Trophoblast cell (in vitro differentiated cells and primary cell): ENCODE measurements around the gene SEC22B.
"Not testable (repeated sequence)": the region's sequence is repeated elsewhere in the genome, so short reads cannot be mapped to it uniquely, and the experiment has no call there.

Experiments
- DNase-seq, 2 donors: peaks; one replicate each; pipeline ENCODE4 v3.0.0-alpha.2; 2016
- H2AFZ ChIP-seq: 2 replicates; pipeline ENCODE4 v1.6.1; 2013; ENCODE audit warnings: low read length, moderate library complexity, mild to moderate bottlenecking; ENCODE audit not compliant: insufficient read depth, poor library complexity
- H2AK5ac ChIP-seq: 2 replicates; pipeline ENCODE4 v1.6.1; 2013; ENCODE audit warnings: mild to moderate bottlenecking, low read length
- H2BK120ac ChIP-seq: 2 replicates; pipeline ENCODE4 v1.6.1; 2013; ENCODE audit warnings: low read length, mild to moderate bottlenecking, moderate library complexity; ENCODE audit not compliant: insufficient read depth, poor library complexity
- H2BK12ac ChIP-seq: 2 replicates; pipeline ENCODE4 v1.6.1; 2013; ENCODE audit warnings: mild to moderate bottlenecking, low read length, moderate library complexity
- H2BK5ac ChIP-seq: 2 replicates; pipeline ENCODE4 v1.6.1; 2013; ENCODE audit warnings: low read length, low read depth, moderate library complexity, mild to moderate bottlenecking; ENCODE audit not compliant: poor library complexity
- H3K14ac ChIP-seq: 2 replicates; pipeline ENCODE4 v1.6.1; 2013; ENCODE audit warnings: mild to moderate bottlenecking, low read length
- H3K18ac ChIP-seq: 2 replicates; pipeline ENCODE4 v1.6.1; 2013; ENCODE audit warnings: mild to moderate bottlenecking, low read length
- H3K23ac ChIP-seq: 2 replicates; pipeline ENCODE4 v1.6.1; 2013; ENCODE audit warnings: low read length
- H3K27ac ChIP-seq: 2 replicates; pipeline ENCODE4 v1.5.1; 2013; ENCODE audit warnings: low read depth, mild to moderate bottlenecking, inconsistent platforms, low read length, moderate library complexity
- H3K27me3 ChIP-seq: 2 replicates; pipeline ENCODE4 v1.6.1; 2013; ENCODE audit warnings: inconsistent platforms, mild to moderate bottlenecking, low read length, moderate library complexity; ENCODE audit not compliant: insufficient read depth
- H3K36me3 ChIP-seq, 2 experiments: 1 replicate in 1 of 2; 2 replicates in 1 of 2; pipeline ENCODE4 v1.6.1; 2013; ENCODE audit warnings: low read length in 2 of 2, mild to moderate bottlenecking in 2 of 2, moderate library complexity in 1 of 2; ENCODE audit not compliant: insufficient read depth in 2 of 2, control insufficient read depth in 1 of 2
- H3K4ac ChIP-seq: 2 replicates; pipeline ENCODE4 v1.6.1; 2013; ENCODE audit warnings: low read depth, mild to moderate bottlenecking, low read length, moderate library complexity
- H3K4me1 ChIP-seq, 2 experiments: 1 replicate in 1 of 2; 2 replicates in 1 of 2; pipeline ENCODE4 v1.6.1; 2013; ENCODE audit warnings: low read length in 2 of 2, mild to moderate bottlenecking in 2 of 2, moderate library complexity in 1 of 2; ENCODE audit not compliant: insufficient read depth in 2 of 2, control insufficient read depth in 1 of 2
- H3K4me2 ChIP-seq: 2 replicates; pipeline ENCODE4 v1.6.1; 2013; ENCODE audit warnings: inconsistent platforms, mild to moderate bottlenecking, low read length, moderate library complexity
- H3K4me3 ChIP-seq: 2 replicates; pipeline ENCODE4 v1.5.1; 2013; ENCODE audit warnings: mild to moderate bottlenecking, low read depth, low read length, inconsistent platforms
- H3K79me1 ChIP-seq: one replicate; pipeline ENCODE4 v1.6.1; 2013; ENCODE audit warnings: low read length
- H3K79me2 ChIP-seq: 2 replicates; pipeline ENCODE4 v1.6.1; 2013; ENCODE audit warnings: low read length, mild to moderate bottlenecking; ENCODE audit not compliant: control insufficient read depth, insufficient read depth, poor library complexity
- H3K9ac ChIP-seq: 2 replicates; pipeline ENCODE4 v1.6.1; 2013; ENCODE audit warnings: mild to moderate bottlenecking, low read length
- H3K9me3 ChIP-seq: 2 replicates; pipeline ENCODE4 v1.6.1; 2013; ENCODE audit warnings: low read depth, mild to moderate bottlenecking, control low read depth, inconsistent platforms, low read length; ENCODE audit not compliant: insufficient read depth
- H4K12ac ChIP-seq: 2 replicates; pipeline ENCODE4 v1.6.1; 2013; ENCODE audit warnings: low read depth, mild to moderate bottlenecking, low read length, moderate library complexity
- H4K8ac ChIP-seq: 2 replicates; pipeline ENCODE4 v1.6.1; 2013; ENCODE audit warnings: low read depth, mild to moderate bottlenecking, low read length, moderate library complexity
- H4K91ac ChIP-seq: one replicate; pipeline ENCODE4 v1.6.1; 2013; ENCODE audit warnings: low read depth, mild to moderate bottlenecking, low read length, moderate library complexity
- WGBS: extraction: QIAGEN DNeasy Blood & Tissue Kit; methylation state at CpG from one replicate; pipeline ENCODE4 v1.1.7; 2013; ENCODE audit warnings: missing lambda C conversion rate; ENCODE audit not compliant: insufficient read length, insufficient coverage; ENCODE audit errors: extremely low coverage; 5-methylcytosine and 5-hydroxymethylcytosine counted together

Gene SEC22B

DNA sequence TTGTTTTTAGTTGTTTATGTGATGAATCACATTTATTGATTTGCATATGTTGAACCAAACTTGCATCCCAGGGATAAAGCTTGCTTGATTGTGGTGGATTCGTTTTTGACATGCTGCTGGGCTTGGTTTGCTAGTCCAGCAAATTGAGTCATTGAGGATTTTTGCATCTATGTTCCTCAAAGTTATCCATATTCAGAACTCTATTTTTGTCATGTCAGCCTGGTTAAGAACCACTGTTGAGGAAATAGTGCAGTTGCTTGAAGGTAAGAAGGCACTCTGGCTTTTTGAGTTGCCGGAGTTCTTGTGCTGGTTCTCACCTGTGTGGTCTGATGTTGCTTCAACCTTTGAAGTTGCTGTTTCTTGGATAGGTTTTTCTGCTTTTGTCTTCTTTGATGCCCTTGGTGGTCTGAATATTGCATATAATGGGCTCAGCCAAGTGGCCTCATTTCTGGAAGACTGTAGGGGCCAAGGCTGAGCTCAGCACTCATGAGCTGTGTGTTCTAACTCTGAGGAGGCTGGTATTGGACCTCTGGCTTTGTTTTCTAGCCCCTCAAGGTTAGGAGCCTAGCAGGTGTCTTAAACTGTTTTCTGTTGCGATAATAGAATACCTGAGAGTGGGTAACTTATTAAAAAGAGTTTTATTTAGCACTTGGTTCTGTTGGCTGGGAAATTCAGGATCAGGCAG is 26.0 kb downstream of the SEC22B start:
- DNase-seq, H4K8ac ChIP-seq, H3K27ac ChIP-seq, H3K23ac ChIP-seq, H2BK120ac ChIP-seq, H2AFZ ChIP-seq, H2BK12ac ChIP-seq, H2BK5ac ChIP-seq, H3K4me2 ChIP-seq, H3K14ac ChIP-seq, H4K12ac ChIP-seq, H3K27me3 ChIP-seq, H3K4ac ChIP-seq, H2AK5ac ChIP-seq, H3K9ac ChIP-seq, H4K91ac ChIP-seq, H3K4me3 ChIP-seq, H3K18ac ChIP-seq, H3K36me3 ChIP-seq, H3K4me1 ChIP-seq, H3K79me2 ChIP-seq, H3K9me3 ChIP-seq, H3K79me1 ChIP-seq: not testable (repeated sequence)
- WGBS: no CpG with 5 or more reads among the region's 3 CpGs

DNA sequence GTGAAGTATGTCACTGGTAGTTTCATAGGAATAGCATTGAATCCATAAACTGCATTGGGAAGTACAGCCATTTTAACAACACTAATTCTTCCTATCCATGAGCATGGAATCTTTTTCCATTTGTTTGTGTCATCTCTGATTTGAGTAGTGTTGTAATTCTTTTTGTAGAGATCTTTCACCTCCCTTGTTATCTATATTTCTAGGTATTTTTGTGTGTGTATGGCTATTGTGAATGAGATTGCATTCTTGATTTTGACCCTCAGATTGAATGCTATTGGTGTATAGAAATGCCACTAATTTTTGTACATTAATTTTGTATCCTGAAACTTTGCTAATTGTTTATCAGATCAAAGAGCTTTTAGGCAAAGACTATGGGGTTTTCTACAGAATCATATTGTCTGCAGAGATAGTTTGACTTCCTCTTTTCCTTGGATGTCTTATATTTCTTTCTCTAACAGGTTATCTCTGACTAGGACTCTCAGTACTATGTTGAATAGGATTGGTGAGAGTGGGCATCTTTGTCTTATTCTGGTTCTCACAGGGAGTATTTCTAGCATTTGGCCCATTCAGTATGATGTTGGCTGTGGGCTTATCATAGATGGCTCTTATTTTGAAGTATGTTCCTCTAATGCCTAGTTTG is 26.8 kb downstream of the SEC22B start:
- not testable (repeated sequence) for H4K8ac ChIP-seq, H3K79me1 ChIP-seq, H2AK5ac ChIP-seq, H3K27ac ChIP-seq, H3K14ac ChIP-seq, DNase-seq, H3K27me3 ChIP-seq, H4K91ac ChIP-seq, H3K9ac ChIP-seq, H3K4ac ChIP-seq, H3K4me1 ChIP-seq, H3K4me2 ChIP-seq, H4K12ac ChIP-seq, H2BK12ac ChIP-seq, H2BK5ac ChIP-seq, H3K4me3 ChIP-seq, H2BK120ac ChIP-seq, H3K36me3 ChIP-seq, H3K23ac ChIP-seq, H3K9me3 ChIP-seq, H2AFZ ChIP-seq, H3K18ac ChIP-seq, H3K79me2 ChIP-seq

- WGBS: no CpG with 5 or more reads among the region's 1 CpG
- peak in 1 of 2 donors; percentile 59 for DNase-seq
- H2BK5ac ChIP-seq, H3K23ac ChIP-seq, H3K4me1 ChIP-seq, H3K4me2 ChIP-seq, H3K18ac ChIP-seq, H3K4ac ChIP-seq, H3K27me3 ChIP-seq, H3K36me3 ChIP-seq, H3K4me3 ChIP-seq, H3K79me2 ChIP-seq, H3K27ac ChIP-seq, H3K14ac ChIP-seq, H4K91ac ChIP-seq, H4K8ac ChIP-seq, H4K12ac ChIP-seq, H3K9ac ChIP-seq, H2AFZ ChIP-seq, H2AK5ac ChIP-seq, H3K79me1 ChIP-seq, H2BK12ac ChIP-seq, H3K9me3 ChIP-seq, H2BK120ac ChIP-seq: not testable (repeated sequence)
These were observed 30.5 kb downstream of the SEC22B start for GRCh38 chr1:120145806-120146205.

GRCh38 chr1:120144626-120145025 is 31.7 kb downstream of the SEC22B start:
- H3K9ac ChIP-seq, DNase-seq, H3K4ac ChIP-seq, H3K9me3 ChIP-seq, H4K8ac ChIP-seq, H3K36me3 ChIP-seq, H3K23ac ChIP-seq, H3K18ac ChIP-seq, H4K12ac ChIP-seq, H3K4me3 ChIP-seq, H3K79me2 ChIP-seq, H2BK12ac ChIP-seq, H3K4me2 ChIP-seq, H3K27me3 ChIP-seq, H3K4me1 ChIP-seq, H3K14ac ChIP-seq, H3K27ac ChIP-seq, H2AK5ac ChIP-seq, H4K91ac ChIP-seq, H3K79me1 ChIP-seq, H2BK120ac ChIP-seq, H2AFZ ChIP-seq, H2BK5ac ChIP-seq: not testable (repeated sequence)
- WGBS: no CpG with 5 or more reads among the region's 1 CpG
